Stimulated activated CD4-positive, alpha-beta T cell treated with anti-CD3 and anti-CD28 coated beads, Interleukin-15, amount 100 ng/mL, for 1 hour (primary cell): Measurements from ENCODE around the gene CADM1.

Experiments
- DNase-seq, 2 donors: peaks; one replicate each; pipeline ENCODE4 v3.0.0-alpha.2; 2020; ENCODE audit warnings: low read depth in 1 of 2, low spot score in 1 of 2

Gene CADM1

GRCh38 chr11:115219376-115219775 is 284.8 kb downstream of the CADM1 start:
- no peak for DNase-seq

- DNase-seq: no peak
Measured at GRCh38 chr11:115217726-115218311, 286.4 kb downstream of the CADM1 start.

- DNase-seq: no peak
Measured at GRCh38 chr11:115215694-115216617, 288.3 kb downstream of the CADM1 start.

GRCh38 chr11:115214644-115215234 is 289.5 kb downstream of the CADM1 start:
- no peak for DNase-seq

- no peak for DNase-seq
Measured at GRCh38 chr11:115213007-115213406, 291.2 kb downstream of the CADM1 start.

- DNase-seq: no peak
Measured at GRCh38 chr11:115208808-115209259, 295.4 kb downstream of the CADM1 start.

- DNase-seq: no peak
Measured at GRCh38 chr11:115207916-115208315, 296.3 kb downstream of the CADM1 start.

- DNase-seq: no peak
Measured at GRCh38 chr11:115207166-115207591, 297.0 kb downstream of the CADM1 start.

GRCh38 chr11:115206365-115207022 is 297.7 kb downstream of the CADM1 start:
- DNase-seq: no peak

- no peak for DNase-seq
Measured at GRCh38 chr11:115202900-115203552, 301.2 kb downstream of the CADM1 start.

- DNase-seq: no peak
Measured at GRCh38 chr11:115202074-115202473, 302.1 kb downstream of the CADM1 start.

GRCh38 chr11:115201111-115201792 is 303.0 kb downstream of the CADM1 start:
- no peak for DNase-seq

- no peak for DNase-seq
Measured at GRCh38 chr11:115199481-115200069, 304.6 kb downstream of the CADM1 start.

GRCh38 chr11:115198321-115198741 is 305.9 kb downstream of the CADM1 start:
- DNase-seq: no peak

- DNase-seq: no peak
Measured at GRCh38 chr11:115197433-115197832, 306.8 kb downstream of the CADM1 start.

- DNase-seq: no peak
Measured at GRCh38 chr11:115197031-115197430, 307.2 kb downstream of the CADM1 start.

GRCh38 chr11:115194802-115195110 is 309.5 kb downstream of the CADM1 start:
- DNase-seq: no peak

- DNase-seq: no peak
Measured at GRCh38 chr11:115193914-115194801, 310.1 kb downstream of the CADM1 start.

- DNase-seq: no peak
Measured at GRCh38 chr11:115191761-115192160, 312.5 kb downstream of the CADM1 start.
